Activated T-helper 2 cell treated with anti-CD3 and anti-CD28 coated beads, Interferon-gamma antibody, Interleukin-2, Interleukin-4, amounts not matched to agents 10 μg/mL and 5 μg/mL and 100 μg/mL, durations not matched to agents 14 hours and 24 hours and 36 hours (primary cell): ENCODE data around the gene MEX3C. TPM values are rescaled to one million over a fixed set of nuclear protein-coding genes. Genes with fewer than 3 reads are reported as not detected.

ENCODE experiments used
- DNase-seq: peaks from one replicate; pipeline ENCODE4 v3.0.0; 2021; ENCODE audit warnings: low spot score
- H3K27ac Mint-ChIP-seq: one replicate; pipeline ENCODE4 v1.8.0; 2021; ENCODE audit warnings: mixed read lengths
- H3K27me3 Mint-ChIP-seq: one replicate; pipeline ENCODE4 v1.8.0; 2021; ENCODE audit warnings: low read depth, mixed read lengths
- H3K36me3 Mint-ChIP-seq: one replicate; pipeline ENCODE4 v1.8.0; 2021; ENCODE audit warnings: low read depth, mixed read lengths
- H3K4me1 Mint-ChIP-seq: one replicate; pipeline ENCODE4 v1.8.0; 2021; ENCODE audit warnings: low read depth, mixed read lengths
- H3K4me3 Mint-ChIP-seq: one replicate; pipeline ENCODE4 v1.8.0; 2021; ENCODE audit warnings: low read depth, mild to moderate bottlenecking, moderate library complexity, mixed read lengths
- H3K9me3 Mint-ChIP-seq: one replicate; pipeline ENCODE4 v1.8.0; 2021; ENCODE audit warnings: mixed read lengths
- intact Hi-C: fragments of 100-400 bp; cut with micrococcal nuclease; formaldehyde crosslinking; loops from one replicate; pipeline ENCODE4 v1.15.1; 2023
- total RNA-seq: library from RNA; stranded (reverse); gene quantifications from 2 replicates; pipeline ENCODE4 v1.2.3, GENCODE V29; 2022

Gene MEX3C
- total RNA-seq, 1 donor from 2014 or later: 49.3 TPM

DNA sequence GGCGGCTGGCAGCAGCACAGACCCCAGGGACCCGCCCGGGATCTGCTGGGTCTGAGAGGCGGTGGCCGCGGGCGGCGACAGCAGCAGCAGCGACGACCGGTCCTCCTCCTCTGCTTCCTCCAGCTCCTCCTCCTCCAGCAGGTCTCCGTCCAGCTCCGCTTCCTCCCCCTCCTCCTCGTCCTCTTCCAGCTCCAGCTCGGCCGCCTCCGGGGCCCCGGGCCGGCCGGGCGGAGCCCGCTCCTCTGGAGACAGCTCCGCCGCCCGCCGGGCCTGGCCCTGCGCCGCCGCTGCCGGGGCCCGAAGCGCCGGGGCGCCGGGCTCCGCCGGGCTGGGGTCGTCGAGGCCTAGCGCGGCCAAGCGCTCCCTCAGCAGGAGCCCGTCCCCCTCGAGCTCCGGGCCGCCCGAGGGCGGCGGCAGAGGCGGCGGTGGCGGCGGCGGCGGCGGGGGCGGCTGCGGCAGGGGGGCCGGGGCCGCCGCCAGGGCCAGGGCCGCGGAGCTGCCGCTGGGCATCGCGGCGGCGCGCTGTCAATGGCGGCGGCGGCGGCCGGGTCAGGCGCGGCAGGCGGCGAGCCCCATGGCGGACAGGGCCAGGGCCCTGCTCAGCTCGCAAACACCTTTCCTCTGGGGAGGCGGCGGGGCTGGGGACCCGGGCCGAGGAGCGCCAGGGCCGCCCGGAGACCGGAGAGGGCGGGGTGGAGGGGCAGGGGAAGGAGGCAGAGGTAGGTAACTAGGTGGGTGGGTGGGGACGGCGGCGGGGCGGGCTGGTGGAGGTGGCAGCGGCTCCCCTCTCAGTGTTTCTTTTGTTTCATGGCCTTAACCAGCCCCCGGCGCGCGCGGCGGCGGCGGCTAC is 445 bp downstream of the MEX3C start:
- H3K4me1 Mint-ChIP-seq: peaks cover 33% of the 10 kb centered on the region

DNA sequence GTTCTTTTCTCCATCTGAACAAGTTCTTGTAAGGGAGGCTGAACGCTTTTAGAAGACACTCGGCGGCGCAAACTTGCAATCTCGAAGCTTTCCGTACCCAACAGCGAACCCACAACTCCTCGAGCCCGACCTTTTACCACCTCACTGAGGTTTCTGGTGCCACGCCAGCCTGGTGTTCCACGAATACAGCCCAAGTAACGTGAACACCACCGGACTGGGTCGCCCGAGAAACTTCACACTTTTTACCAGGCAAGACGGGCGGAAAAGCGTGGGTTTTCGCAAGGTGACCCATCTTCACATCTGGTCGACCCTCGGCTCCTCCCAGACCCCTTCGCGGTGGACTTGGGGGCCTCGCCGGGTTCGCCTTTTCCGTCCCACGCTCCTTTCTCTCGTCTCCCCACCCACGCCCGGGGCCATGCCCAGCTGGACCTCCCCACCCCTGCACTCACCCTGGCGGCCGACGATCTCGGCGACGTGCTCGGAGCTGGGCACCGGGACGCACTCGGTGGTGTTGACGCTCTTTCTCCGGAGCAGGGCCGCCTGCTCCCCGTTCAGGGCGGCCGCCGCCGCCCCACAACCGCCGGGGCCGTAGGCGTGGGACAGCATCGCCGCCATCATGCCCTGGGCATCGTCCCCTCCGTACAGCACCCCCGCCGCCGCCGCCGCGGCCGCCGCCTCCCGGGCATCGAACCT is 1.2 kb downstream of the MEX3C start:
- Mint-ChIP-seq H3K36me3 (peaks cover 42% of the 10 kb centered on the region), H3K9me3 (peaks cover 4% of the 10 kb centered on the region), H3K4me1 (peaks cover 39% of the 10 kb centered on the region), H3K4me3 (peak overlapping the region; percentile 95), H3K27me3 (no peaks in the 10 kb centered on the region), H3K27ac (peak overlapping the region; percentile 96)
- intact Hi-C loops: loop anchor here (10.0 kb wide), 1 partner anchor 321 kb away; the partner anchor contains the start of gene ME2
- DNase-seq: peak; percentile 37

More for the DNA sequence above, 445 bp downstream of the MEX3C start:
- Mint-ChIP-seq H3K9me3 (peaks cover 4% of the 10 kb centered on the region), H3K36me3 (peaks cover 36% of the 10 kb centered on the region), H3K27me3 (no peaks in the 10 kb centered on the region), H3K4me3 (peak overlapping the region; percentile 95), H3K27ac (peak overlapping the region; percentile 96)
- DNase-seq: no peak
- intact Hi-C loops: loop anchor here (1.0 to 10.0 kb wide), 3 partner anchors 14 to 322 kb away; partner anchors contain the start of gene ME2

DNA sequence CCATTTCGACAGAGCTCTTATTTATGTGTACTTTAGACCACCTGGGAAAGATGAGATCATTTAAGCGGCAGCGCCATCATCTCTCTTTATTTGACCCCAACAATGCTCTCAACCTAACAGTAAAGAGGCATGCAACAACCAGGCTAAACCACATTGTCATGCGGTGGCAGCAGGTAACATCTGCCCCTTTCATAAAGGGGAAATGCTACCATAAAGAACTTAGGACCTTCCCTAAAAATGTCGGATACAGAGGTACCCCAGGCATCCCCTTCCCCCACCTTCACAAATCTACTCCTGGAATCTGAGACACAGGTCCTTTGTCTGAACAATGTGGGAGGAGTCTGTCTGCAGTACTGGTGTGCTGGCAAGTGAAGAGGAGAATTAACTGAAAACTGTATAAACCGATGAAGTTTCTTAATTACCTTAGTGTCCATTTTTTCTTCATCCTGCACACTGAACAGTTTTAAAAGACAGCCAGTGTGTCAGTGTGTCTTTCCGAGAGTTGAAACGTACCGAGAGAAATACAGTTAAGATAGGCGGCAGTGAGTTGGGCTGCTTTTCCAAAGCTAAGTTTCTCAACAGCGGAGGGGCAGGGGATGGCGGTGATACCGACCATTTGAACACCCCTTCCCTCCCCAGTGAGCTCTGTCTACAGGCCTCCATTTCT is 1.9 kb downstream of the MEX3C start:
- intact Hi-C loops: loop anchor here (1.0 to 10.0 kb wide), 3 partner anchors 24 to 321 kb away; partner anchors contain the start of gene ME2
- Mint-ChIP-seq H3K4me1 (peaks cover 46% of the 10 kb centered on the region), H3K27me3 (no peaks in the 10 kb centered on the region), H3K4me3 (peak overlapping the region; percentile 95), H3K27ac (peak overlapping the region; percentile 96), H3K9me3 (peaks cover 4% of the 10 kb centered on the region), H3K36me3 (peaks cover 48% of the 10 kb centered on the region)
- DNase-seq: peak; percentile 19

- no peaks in the 10 kb centered on the region for H3K27me3 Mint-ChIP-seq
- H3K4me3 Mint-ChIP-seq: peak overlapping the region; percentile 95
- peaks cover 54% of the 10 kb centered on the region for H3K36me3 Mint-ChIP-seq
- H3K4me1 Mint-ChIP-seq: peaks cover 50% of the 10 kb centered on the region
- intact Hi-C loops: loop anchor here (1.0 to 10.0 kb wide), 3 partner anchors 24 to 320 kb away; partner anchors contain the start of gene ME2
- no peak for DNase-seq
- peaks cover 4% of the 10 kb centered on the region for H3K9me3 Mint-ChIP-seq
- H3K27ac Mint-ChIP-seq: peak overlapping the region; percentile 96
These were observed 2.4 kb downstream of the MEX3C start for GRCh38 chr18:51195086-51195450.

- intact Hi-C loops: loop anchor here (1.0 to 10.0 kb wide), 4 partner anchors 23 to 320 kb away; partner anchors contain the start of genes ME2 and SMAD4
- peaks cover 53% of the 10 kb centered on the region for H3K4me1 Mint-ChIP-seq
- peaks cover 4% of the 10 kb centered on the region for H3K9me3 Mint-ChIP-seq
- peak overlapping the region; percentile 95 for H3K4me3 Mint-ChIP-seq
- no peak for DNase-seq
- peaks cover 56% of the 10 kb centered on the region for H3K36me3 Mint-ChIP-seq
- peak overlapping the region; percentile 96 for H3K27ac Mint-ChIP-seq
- no peaks in the 10 kb centered on the region for H3K27me3 Mint-ChIP-seq
These were observed 2.9 kb downstream of the MEX3C start for GRCh38 chr18:51194604-51195003.

DNA sequence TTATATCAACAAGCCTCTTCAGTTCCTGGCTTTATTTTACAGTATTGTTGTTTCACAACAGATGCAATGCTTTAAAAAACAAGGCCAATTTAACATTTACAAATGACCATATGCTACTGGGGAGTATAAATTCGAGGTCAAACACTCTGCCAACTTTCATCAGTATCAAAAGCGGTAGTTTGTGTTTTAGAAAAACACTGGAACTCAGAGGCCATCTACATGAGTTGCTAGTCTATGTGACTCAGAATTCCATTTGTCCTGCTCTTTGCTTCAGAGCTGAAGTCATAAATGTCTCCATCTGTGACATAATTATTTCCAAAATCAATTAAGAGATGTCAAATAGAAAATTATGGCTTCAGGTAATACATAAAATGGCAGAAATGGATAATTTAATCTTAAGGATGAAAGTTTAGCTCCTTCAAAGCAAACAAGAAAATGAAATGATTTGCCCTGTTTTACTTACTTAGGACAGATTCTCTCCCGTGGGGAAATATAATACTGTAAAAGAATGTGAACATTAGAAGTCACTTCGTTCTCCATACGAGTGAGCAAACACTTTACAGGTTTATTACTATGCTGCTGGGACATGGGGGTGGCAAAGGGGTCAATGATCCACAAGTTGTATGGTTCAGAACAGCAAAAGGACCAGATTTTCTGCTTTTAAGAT is 3.7 kb downstream of the MEX3C start:
- Mint-ChIP-seq H3K27me3 (no peaks in the 10 kb centered on the region), H3K9me3 (no peaks in the 10 kb centered on the region), H3K4me1 (peaks cover 49% of the 10 kb centered on the region), H3K36me3 (peaks cover 51% of the 10 kb centered on the region), H3K4me3 (peak overlapping the region; percentile 44), H3K27ac (peak overlapping the region; percentile 35)
- no peak for DNase-seq
- intact Hi-C loops: loop anchor here (5.0 to 10.0 kb wide), 2 partner anchors 161 to 319 kb away; partner anchors contain the start of genes ME2 and SMAD4

DNA sequence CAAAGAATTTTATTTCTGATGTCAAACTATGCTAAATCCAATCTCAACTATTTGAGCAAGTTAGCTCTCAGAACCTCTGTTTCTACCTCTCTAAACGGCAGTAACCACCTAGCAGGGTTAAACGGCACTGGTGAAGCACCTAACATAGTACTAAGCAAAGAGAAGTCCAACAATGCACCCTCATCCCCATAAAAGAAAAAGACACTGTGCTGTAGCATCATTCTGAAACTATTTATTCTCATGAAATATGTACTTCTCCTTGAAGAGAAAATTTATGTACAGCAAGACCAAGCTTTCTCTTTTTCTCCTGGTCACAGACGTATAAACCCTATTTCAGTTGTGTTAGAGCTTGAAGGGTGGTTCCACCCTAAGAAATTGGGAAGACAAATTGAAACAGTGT is 4.8 kb downstream of the MEX3C start:
- intact Hi-C loops: loop anchor here (5.0 to 10.0 kb wide), 2 partner anchors 160 to 318 kb away; partner anchors contain the start of genes ME2 and SMAD4
- no peak for DNase-seq
- Mint-ChIP-seq H3K27me3 (no peaks in the 10 kb centered on the region), H3K27ac (peak overlapping the region; percentile 12), H3K4me3 (peak overlapping the region; percentile 37), H3K36me3 (peaks cover 51% of the 10 kb centered on the region), H3K9me3 (no peaks in the 10 kb centered on the region), H3K4me1 (peaks cover 55% of the 10 kb centered on the region)

DNA sequence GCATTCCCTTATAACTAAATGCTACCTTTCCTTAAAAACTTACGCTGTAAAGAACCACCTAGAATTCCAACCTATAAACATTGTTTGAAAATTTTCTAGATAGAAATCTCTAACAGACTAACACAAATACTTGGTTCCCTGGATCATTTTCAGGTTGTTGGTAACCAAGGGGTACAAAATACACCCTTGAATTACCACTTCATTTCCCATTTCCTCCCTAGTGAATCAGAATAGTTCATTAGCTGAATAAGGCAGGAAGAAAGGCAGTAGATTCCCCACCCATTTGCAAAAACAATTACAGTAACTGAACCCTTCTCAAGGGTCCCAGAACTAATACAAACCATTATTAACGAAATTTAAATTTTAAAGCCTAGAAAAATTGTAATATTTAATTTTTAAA is 5.5 kb downstream of the MEX3C start:
- H3K27ac Mint-ChIP-seq: no peak overlapping the region
- intact Hi-C loops: loop anchor here (5.0 to 10.0 kb wide), 2 partner anchors 160 to 317 kb away; partner anchors contain the start of genes ME2 and SMAD4
- H3K4me3 Mint-ChIP-seq: peak overlapping the region; percentile 13
- no peaks in the 10 kb centered on the region for H3K27me3 Mint-ChIP-seq
- peaks cover 62% of the 10 kb centered on the region for H3K4me1 Mint-ChIP-seq
- no peaks in the 10 kb centered on the region for H3K9me3 Mint-ChIP-seq
- H3K36me3 Mint-ChIP-seq: peaks cover 55% of the 10 kb centered on the region
- DNase-seq: no peak

DNA sequence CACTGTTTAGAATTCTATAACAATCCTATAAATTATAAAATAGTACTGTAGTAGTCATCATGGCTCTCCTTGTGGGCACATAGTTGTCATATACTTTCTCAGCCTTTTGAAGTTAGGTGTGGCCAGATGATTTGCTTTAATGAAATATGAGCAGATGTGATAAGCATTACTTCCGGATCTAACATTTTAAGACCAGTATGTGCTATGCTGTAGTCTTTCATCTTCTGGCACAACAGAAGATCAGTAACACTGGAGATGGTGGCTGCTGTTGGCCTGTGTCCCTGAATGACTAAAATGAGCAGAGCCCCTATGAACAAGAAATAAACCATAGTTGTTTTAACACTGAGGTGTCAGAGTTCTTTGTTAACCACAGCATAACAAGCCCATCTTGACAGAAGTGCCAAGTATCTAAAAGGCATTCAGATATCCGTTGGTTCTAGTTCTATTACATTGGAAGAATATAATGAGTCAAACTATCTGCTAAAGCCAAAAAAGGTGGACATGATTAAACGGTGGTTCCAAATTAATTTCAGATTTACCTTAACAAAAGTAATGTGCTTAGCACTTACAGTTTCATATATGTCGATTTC is 6.3 kb downstream of the MEX3C start:
- no peak for DNase-seq
- intact Hi-C loops: loop anchor here (5.0 to 10.0 kb wide), 2 partner anchors 159 to 316 kb away; partner anchors contain the start of genes ME2 and SMAD4
- Mint-ChIP-seq H3K36me3 (peaks cover 61% of the 10 kb centered on the region), H3K27ac (peak overlapping the region; percentile 53), H3K27me3 (no peaks in the 10 kb centered on the region), H3K9me3 (no peaks in the 10 kb centered on the region), H3K4me3 (no peak overlapping the region), H3K4me1 (peaks cover 68% of the 10 kb centered on the region)

DNA sequence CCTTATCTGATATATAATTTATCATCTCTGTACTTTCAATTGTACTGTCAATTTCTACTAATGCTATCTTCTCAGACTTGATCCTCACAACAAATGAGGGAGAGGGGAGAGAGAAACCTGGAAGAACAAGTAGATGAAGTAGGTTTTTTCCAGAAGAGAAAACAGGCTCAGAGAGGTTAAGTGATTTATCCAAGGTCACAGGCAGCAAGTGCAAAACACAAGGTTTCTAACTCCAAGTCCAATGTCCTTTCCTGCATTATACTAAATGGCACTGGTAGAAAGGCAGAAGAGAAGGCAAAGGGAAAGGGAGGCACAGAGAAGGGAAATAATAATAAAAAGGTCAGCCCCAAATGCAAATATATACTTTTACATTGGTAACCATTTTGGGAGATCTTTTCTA is 7.5 kb downstream of the MEX3C start:
- intact Hi-C loops: loop anchor here (5.0 to 10.0 kb wide), 2 partner anchors 158 to 315 kb away; partner anchors contain the start of genes ME2 and SMAD4

DNA sequence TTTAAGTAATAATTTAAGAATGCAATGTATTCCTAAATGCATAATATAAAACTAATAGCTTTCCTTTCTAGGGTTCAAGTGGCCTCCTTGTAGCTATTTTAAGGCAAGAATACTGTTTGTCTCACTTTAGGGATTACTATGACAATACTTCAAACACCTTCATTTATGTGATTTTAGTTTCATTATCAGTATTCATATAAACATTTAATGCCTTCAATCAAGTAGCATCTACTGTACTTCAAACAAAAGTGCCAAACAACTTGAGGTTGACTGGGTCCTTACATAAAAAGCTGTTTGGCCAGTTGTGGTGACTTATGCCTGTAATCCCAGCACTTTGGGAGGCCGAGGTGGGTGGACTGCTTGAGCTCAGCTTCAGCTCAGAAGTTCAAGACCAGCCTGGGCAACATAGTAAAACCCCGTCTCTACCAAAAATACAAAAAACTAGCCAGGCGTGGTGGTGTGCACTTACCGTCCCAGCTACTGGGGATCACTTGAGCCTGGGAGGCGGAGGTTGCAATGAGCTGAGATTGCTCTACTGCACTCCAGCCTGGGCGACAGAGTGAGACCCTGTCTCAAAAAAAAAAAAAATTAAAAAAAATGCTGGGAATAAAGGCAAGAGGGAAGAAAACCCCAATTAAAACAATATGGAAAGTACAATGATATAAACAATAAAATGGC is 9.3 kb downstream of the MEX3C start:
- no peak for DNase-seq
- Mint-ChIP-seq H3K4me3 (no peak overlapping the region), H3K36me3 (peaks cover 58% of the 10 kb centered on the region), H3K27ac (no peak overlapping the region), H3K9me3 (no peaks in the 10 kb centered on the region), H3K4me1 (peaks cover 65% of the 10 kb centered on the region), H3K27me3 (no peaks in the 10 kb centered on the region)
- intact Hi-C loops: no loop called here

More for the DNA sequence above, 7.5 kb downstream of the MEX3C start:
- no peak overlapping the region for H3K4me3 Mint-ChIP-seq
- H3K27me3 Mint-ChIP-seq: no peaks in the 10 kb centered on the region
- DNase-seq: no peak
- peaks cover 69% of the 10 kb centered on the region for H3K4me1 Mint-ChIP-seq
- no peak overlapping the region for H3K27ac Mint-ChIP-seq
- no peaks in the 10 kb centered on the region for H3K9me3 Mint-ChIP-seq
- peaks cover 59% of the 10 kb centered on the region for H3K36me3 Mint-ChIP-seq
